NOMO-1 treated with dmso at 0.1 percent for 144 hours (cell line): ENCODE data around the gene ZCCHC17.

ENCODE experiments used
- DNase-seq: peaks from one replicate; lab custom pipeline; 2025; ENCODE audit not compliant: unreplicated experiment; lab: John Stamatoyannopoulos, UW

The ZCCHC17 gene

DNA sequence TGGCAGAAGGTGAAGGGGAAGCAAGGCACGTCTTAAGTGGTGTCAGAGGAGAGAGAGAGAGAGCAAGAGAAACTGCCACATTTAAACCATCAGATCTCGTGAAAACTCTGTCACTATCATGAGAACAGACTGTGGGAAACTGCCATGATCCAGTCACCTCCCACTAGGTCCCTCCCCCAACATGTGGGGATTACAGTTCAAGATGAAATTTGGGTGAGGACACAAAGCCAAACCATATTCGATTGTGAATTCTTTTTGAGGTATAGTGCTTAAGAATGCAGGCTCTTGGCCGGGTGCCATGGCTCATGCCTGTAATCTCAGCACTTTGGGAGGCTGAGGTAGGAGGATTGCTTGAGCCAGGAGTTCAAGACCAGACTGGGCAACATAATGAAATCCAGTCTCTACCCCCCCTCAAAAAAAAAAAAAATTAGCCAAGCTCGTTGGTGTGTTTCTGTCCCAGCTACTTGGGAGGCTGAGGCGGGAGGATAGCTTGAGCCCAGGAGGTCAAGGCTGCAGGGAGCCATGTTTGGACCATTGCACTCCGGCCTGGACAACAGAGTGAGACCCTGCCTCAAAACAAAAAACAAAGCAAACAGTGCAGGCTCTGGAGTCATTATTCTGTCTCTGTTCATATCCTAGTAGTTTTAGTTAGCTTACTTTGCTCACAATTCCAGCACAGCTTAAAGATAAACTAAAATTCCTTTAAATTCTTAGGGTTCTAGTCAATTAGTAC lies 6.0 kb downstream of the ZCCHC17 start:
- no peak for DNase-seq

DNA sequence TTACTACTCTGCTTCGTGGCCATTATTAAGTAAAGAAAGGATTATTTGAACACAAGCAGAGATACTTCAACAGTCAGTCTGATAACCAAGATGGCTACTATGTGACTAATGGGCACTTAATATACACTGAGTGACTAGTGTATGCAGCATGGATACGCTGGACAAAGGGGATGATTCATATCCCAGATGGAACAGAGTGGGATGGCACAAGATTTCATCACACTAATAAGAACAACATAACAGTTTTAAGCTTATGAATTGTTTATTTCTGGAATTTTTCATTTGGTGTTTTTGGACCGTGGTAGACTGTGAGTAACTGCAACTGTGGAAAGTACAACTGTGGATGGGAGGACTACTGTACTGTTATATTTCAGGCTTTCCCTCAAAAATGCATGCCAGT lies 9.4 kb downstream of the ZCCHC17 start:
- no peak for DNase-seq

DNA sequence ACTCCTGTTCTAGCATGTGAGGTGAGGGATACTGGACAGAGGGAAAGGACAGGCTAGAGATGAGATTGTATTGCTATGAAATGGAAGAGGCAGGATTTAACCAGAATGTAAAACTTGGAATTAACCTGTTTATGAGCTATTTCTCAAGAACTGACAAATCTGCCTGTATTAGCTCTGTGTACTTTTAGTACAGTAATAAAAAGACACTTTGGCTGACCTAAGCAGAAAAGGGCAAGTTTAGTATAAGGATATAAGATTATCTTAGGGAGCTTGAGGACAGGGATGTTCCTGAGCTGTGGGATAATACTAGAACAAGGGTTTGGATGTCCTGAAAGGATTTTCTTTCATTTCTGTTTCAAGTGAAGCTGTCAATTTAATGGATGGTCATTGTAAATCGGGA lies 11.2 kb downstream of the ZCCHC17 start:
- DNase-seq: no peak

DNA sequence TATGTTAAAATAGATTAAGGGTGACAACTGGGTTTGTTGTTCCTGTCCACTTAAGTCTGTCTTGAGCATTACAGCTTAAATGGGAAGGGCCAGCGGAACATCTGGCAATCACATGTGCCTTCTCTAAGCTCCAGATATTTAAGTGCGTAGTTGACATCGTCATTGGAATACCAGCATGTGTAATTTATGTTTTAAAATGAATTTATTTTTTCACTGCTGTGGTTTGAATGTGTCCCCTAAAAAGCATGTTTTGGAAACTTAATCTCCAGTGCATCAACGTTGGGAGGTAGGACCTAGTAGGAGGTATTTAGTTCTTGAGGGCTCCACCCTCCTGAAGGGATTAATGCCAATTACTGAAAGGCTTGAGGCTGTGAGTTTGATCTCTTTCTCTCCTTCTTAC lies 13.4 kb downstream of the ZCCHC17 start:
- DNase-seq: no peak

DNA sequence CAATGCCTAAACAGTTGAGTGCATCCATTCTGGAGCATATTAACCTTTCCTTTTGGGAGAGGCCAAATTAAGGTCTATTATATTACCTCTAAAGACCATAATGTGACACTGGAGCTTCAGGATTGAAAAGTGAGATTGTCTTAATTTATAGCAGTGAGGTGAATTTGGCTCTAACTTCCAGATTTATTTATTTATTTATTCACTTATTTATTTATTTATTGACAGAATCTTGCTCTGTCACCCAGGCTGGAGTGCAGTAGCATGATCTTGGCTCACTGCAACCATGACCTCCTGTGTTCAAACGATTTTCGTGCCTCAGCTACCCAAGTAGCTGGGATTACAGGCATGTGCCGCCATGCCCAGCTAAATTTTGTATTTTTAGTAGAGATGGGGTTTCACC lies 19.1 kb downstream of the ZCCHC17 start:
- no peak for DNase-seq

DNA sequence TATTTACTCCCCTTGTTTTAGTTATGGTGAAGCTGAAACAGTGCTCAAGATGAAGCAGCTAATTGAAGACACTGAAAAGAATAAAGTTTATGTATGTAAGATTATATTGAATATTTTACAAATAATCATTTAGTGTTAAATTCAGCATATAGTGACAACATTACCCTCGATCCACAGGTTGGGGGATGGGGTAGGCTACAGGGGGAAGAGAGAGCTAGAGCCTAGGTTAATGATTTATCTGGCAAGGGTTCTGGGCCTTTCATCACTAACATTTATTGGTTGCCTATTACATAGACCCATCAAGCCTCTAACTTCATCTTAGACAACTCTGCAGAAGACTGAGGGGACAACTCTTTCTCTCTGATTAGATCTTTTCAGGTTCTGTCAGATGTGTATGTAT lies 21.3 kb downstream of the ZCCHC17 start:
- no peak for DNase-seq

DNA sequence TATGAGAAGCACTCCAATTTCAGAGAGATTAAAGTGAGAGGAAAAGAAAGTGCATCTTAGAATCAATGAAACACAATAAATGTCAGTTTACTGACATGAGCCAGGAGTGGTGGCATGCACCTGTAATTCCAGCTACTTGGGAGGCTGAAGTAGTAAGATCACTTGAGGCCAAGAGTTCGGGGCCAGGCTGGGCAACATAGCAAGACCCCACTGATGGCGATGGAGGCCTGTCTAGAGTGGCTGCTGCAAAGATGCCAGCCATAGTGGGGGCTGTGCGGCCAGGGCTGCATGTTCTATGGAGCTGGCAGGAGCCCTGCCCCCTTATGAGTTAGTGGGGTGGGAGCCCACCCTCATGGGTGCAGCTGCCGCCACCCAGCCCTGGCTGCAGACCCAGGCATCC lies 27.3 kb downstream of the ZCCHC17 start:
- DNase-seq: no peak

DNA sequence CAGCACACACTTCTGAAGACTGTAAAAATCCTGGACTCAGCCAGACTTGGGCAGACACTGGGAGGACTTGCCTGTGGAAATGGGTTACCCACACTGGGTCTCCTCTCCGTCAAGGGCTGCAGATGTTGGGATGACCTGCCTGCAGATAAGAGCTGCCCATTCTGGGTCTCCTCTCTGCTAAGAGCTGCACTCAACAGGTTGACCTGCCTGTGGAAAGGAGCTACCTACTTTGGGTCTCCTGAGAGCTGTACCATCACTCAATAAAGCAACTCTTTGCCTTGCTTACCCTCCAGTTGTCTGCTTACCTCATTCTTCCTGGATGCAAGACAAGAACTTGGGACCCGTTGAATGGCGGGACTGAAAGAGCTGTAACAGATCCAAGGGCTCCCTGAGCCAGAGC lies 28.2 kb downstream of the ZCCHC17 start:
- no peak for DNase-seq

DNA sequence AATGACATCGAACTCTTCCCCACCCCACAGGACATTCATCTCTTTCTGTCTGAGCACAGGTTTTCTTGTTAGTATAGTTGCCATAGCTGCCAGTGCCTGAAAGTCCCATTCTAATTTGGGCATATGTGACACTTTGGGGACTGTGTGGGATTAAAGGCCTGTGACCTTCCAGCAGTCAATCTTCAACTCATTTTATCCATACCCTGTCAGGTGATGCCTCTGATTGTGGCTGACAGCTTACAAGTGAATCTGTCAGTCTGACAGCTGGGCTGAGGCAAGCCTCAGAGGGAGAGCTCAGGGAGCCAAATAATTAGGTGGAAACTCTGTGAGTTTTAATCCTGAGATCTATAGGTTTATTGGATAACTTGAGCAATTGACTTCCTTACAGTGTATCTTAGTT lies 29.6 kb downstream of the ZCCHC17 start:
- DNase-seq: no peak

DNA sequence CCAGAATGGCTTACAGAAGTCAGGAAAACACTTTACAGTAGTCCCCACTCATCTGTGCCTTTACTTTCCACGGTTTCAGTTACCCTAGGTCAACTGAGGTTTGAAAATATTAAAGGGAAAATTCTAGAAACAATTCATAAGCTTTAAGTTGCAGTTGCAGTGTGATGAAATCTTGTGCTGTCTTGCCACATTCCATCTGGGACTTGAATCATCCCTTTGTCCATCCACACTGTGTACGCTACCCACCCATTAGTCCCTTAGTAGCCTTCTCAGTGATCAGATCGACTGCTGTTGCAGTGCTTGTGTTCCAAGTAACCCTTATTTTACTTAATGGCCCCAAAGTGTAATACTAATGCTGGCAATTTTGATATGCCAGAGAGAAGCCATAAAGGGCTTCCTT lies 30.5 kb downstream of the ZCCHC17 start:
- DNase-seq: no peak

DNA sequence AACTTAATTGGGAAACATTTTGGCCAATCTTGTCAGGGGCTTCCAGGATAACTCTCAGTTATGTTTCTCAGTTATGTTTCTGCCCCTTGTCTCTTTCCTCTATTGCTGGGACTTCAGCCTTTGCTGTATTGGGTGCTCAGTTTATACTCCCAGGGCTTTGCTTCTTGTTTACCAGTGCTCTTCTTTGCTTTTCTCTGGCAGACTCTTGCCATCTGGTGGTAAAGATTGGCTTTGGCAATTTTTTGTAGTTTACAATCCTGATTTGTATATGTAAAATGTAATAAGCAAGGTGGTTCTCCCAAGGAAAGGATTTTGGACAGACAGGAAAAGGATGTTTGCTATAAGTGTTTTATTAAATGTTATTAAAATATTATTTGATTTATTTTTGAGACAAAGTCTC lies 38.2 kb downstream of the ZCCHC17 start:
- DNase-seq: no peak

DNA sequence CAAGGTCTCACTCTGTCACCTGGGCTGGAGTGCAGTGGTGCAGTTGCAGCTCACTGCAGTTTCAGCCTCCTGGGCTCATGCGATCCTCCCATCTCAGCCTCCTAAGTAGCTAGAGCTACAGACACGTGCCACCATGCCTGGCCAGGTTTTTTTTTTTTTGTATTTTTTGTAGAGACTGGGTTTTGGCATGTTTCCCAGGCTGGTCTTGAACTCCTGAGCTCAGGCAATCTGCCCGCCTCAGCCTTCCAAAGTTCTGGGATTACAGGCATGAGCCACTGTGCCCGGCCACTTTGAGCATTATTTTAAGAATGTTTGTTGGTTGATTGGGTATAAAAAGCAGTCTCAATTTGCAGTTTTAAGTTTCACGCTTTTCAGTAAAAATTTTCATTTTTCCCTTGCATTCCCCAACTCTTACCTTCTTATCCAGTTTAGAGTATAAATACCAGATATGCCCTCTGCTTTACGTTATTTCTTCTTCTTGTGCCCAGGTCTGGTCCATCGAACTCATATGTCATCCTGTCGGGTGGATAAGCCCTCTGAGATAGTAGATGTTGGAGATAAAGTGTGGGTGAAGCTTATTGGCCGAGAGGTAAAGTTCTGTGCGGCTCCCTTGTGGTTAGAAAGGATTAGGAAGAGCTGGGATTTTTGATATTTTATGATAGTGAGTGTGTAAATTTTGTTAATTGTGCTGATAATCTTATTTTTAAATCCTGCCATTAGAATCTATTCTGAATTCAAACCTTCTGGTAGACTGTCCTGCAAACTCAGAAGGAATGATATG lies 40.0 kb downstream of the ZCCHC17 start:
- DNase-seq: no peak

DNA sequence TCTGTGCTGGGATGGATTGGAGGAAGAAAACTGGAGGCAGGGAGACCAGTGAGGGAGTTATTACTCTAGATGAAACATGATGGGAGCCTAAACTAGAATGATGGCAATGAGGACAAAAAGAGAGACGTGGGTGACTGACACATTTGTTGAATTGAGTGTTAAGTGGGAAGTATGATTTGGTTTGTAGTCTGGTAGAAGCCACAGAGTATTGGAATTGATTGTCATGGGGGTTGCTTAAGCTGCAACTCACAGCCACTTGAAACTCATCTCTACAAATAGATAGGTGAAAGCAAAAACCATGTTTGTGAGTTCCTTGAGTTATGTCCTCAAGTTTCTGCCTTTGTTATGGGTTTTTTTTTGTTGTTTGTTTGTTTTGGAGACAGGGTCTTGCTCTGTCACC lies 47.7 kb downstream of the ZCCHC17 start:
- no peak for DNase-seq

DNA sequence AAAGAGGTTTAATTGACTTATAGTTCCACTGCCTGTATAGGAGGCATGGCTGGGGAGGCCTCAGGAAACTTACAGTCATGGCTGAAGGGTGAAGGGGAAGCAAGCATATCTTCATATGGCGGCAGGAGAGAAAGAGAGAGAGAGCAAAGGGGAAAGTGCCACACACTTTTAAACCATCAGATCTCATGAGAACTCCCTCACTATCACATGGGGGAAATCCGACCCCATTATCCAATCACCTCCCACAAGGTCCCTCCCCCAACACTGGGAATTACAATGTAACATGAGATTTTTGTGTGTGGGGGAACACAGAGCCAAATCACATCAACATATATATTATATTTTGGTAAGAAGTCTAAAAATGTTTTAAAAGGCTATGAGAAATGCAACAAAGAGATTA lies 48.8 kb downstream of the ZCCHC17 start:
- no peak for DNase-seq

DNA sequence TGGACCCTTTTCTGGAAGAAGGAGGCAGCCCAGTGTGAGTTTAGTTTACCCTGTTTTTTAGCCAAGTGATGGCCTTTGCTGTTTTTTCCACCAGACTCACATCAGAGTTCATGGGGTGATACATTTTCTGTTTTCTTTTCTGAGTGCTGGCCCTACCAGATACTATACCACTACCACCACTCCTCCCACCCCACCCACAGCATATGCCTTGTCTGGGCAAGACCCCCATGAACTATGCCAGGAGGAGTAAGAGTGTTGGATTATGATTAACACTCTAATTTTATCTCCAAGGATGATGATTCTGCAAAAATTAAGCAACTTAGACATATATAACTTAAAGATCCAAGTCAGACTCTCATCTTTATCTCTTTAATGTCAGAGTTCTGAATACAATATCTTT lies 50.0 kb downstream of the ZCCHC17 start:
- DNase-seq: no peak

DNA sequence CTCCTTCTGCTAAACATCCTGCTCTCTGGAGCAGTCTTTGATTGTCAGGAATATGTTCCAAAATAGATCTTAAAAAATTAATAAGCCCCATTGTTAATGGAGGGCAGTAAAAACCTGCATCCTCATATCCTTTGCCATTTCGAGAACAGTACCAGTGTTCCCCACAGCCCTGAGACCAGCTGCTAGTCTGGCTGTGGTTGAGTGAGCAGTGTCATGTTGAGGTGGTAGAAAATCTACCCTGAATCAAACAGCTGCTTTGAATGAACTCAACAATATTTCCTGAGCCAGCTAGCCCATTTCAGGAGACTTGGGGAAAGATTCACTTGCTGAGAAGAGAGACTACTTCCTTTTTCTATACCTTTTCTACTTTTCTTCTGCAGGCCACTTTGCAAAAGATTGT lies 51.6 kb downstream of the ZCCHC17 start:
- DNase-seq: no peak

DNA sequence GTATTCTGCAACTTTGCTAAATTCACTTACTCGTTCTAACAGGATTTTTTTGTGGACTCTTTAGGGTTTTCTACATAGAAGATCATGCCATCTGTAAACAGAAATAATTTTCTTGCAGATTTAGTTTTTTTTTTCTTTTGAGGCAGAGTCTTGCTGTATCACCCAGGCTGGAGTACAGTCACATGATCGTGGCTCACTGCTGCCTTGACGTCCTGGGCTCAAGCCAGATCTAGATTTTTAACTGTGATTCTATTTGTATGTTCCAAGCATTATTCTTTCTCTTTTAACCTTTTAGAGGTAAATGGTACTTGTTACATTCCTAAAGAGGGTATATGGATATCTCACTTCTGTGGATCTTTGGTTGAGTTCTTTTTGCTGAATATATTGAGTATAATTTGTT lies 57.5 kb downstream of the ZCCHC17 start:
- DNase-seq: no peak

DNA sequence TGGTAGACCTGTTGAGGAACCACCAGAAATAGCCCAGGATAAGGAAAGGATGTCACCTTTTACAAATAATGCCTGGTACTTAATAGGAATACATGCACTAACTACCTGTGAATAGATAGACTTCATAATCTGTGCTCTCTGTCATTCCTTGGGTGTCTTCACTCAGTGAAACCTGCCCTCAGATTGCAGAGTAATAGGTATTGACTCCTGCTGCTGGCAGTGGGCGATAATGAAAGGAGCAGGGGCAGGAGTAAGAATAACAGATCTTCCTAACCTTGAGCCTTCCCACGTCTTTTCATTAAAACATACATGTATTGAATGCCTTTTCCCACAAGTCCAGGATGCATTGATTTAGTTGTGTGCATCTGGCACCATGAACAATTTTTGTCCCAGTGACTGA lies 59.6 kb downstream of the ZCCHC17 start:
- DNase-seq: no peak

DNA sequence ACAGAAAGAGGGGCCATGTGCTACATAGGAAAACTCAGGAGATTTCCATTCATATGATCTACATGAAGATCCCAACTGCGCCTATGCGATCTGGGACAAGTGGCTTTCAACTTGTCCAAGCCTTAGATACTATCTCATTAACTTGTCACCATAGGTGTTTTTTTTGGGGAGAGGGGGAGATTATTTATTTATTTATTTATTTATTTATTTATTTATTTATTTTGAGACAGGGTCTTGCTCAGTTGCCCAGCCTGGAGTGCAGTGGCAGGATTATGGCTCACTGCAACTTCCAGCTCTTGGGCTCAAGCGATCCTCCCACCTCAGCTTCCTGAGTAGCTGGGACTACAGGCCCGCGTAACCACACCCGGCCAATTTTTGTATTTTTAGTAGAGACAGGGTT lies 64.8 kb downstream of the ZCCHC17 start:
- no peak for DNase-seq

DNA sequence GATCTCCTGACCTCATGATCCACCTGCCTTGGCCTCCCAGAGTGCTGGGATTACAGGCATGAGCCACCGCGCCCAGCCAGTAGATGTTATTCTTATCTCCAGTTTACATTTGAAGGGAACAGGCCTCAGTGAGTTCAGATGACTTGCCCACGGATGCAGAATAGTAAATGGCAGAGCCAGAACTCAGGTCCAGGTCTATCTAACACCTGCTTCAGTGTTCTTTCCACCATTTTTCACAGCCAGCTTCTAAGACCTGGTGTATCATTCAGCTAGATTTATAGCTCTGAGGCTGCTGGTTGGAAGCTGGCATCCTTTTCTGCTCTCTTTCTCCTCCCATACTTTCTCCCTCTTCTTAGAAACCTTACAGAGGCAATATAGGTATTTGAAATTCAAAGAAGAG lies 65.2 kb downstream of the ZCCHC17 start:
- DNase-seq: no peak

DNA sequence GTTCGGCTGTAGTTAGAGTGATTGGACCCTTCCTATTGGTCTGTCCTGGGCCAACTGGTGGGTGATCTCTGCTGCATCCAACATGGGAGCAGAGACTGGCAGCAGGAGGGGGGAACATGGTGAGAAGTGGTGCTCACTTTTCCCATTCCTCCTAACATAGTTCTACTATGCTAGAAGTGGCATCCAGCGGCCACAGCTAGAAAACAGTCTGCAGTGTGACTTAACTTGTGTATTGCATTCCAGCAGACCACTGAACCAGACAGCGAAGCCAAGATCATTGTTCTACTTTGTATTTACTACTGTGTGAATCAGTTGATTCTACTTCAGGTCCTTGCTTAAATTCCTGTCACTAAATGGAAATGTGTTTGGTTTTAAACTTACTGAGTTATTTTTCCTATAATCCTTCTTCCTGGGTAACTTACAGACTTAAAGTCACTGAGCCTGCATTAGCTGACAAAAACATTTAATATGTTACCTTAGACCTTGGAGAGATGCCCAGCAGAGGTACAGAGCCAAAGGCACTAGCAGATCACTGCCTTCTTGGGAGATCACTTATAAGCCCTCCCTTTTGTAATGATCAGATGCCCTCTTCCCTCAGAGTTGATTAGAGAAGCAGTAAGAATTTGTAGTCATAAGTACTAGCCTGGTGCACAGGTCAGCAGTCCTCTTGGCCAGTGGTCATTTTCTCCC lies 67.9 kb downstream of the ZCCHC17 start:
- no peak for DNase-seq

DNA sequence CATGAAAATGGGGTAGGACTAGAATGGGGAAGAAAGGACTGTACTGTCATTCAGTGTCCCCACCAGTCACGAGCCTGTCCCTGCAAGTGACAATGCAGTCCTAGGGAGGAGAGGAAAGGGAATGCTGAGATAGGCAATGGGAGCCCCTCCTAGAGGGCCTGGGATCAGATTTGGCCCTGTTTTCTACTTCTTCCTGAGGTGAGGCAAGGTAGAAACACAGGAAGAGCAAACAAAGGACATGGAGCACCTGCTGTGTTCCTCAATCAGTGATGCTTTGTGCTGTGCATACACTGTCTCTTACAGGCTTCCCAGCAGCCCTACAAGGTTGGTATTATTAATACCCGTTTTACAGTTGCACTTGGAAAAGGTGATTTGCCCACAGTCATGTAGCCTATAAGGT lies 70.0 kb downstream of the ZCCHC17 start:
- no peak for DNase-seq
